SK-N-SH (cell line): ENCODE results near the gene DCDC1.

ENCODE experiments used
- CTCF ChIP-seq: fragments of 200-600 bp; sonication (generic); IDR thresholded peaks from 2 replicates; pipeline ENCODE4 v1.6.1; 2017; ENCODE audit warnings: antibody characterized with exemption, mild to moderate bottlenecking, moderate library complexity
- REST ChIP-seq: IDR thresholded peaks from 2 replicates; pipeline ENCODE4 v1.6.1; 2012; ENCODE audit warnings: mild to moderate bottlenecking, low read depth, low read length, moderate library complexity

- no peak for TF ChIP-seq CTCF
- no peak for TF ChIP-seq REST
Observed at GRCh38 chr11:31110830-31111229, 258.7 kb downstream of the DCDC1 start.
